Endometrium (tissue), 2 donors: ENCODE measurements around the gene DPYSL5.

Experiments
- FAIRE-seq: peaks from 2 replicates; lab custom pipeline; 2012; peaks lifted over from hg19 to GRCh38; lab: Jason Lieb, UNC
- donor health status: control.
- donor health status: control.

The DPYSL5 gene

DNA sequence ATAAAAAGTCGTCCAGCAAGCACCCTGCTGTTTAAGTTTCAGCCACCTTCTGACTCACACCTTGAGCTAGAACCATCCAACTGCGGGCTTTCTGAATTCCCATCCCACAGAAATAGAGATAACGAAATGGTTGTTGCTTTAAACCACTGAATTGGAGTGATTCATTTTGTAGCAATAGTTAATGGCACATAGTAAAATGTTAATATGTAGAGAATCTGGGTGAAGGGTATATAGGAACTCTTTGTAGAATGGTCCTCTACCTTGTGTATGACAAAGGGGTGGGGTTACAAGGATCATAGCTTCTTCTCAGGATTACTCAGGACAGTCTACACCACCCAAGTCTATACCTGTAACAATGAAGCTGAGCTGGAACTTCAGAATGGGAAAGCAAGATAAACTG, 120.1 kb downstream of the DPYSL5 start:
- no peak for FAIRE-seq

DNA sequence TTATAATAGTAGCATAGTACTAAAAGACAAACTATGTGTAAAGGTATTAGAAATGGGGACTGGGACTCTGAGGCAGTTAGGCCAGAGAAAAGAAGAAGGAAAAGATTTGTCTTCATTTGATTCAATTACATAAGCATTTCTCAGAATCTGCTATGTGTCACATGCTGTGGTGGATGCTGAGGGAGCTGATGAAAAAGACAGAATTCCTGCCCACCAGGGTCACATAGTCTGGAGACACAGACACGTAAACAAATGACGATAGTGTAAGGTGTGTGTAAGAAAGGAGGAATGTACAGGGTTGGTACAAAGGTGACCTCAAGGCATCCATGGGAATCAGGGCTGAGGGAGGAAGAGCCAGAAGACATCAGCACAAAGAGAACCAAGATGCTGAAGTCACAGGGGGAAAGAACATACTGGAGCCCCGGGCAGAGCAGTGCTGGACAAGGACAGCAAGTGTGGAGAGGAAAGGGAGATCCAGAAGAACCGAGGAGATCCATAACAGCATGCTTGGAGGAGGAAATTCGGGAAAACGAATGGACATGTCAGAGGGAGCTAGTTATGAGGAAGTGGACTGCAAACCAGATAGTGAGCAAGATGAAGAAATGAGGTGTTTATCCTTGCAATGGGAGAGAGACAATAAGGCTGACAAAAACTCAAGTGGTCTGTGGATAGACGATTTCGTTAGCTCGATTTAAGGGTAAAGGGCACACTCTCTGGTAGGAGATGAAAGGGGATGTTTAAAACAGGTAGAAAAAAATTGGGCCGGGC, 121.3 kb downstream of the DPYSL5 start:
- no peak for FAIRE-seq

- no peak for FAIRE-seq
Measured at GRCh38 chr2:26970244-26970927, 122.5 kb downstream of the DPYSL5 start, which contains the start of gene MAPRE3. Gene MAPRE3, plus strand, starts transcription at chr2:26970637. Its CDS starts 51,582 bp downstream, at chr2:27022219.

GRCh38 chr2:26970928-26971627, 123.1 kb downstream of the DPYSL5 start:
- FAIRE-seq: no peak

DNA sequence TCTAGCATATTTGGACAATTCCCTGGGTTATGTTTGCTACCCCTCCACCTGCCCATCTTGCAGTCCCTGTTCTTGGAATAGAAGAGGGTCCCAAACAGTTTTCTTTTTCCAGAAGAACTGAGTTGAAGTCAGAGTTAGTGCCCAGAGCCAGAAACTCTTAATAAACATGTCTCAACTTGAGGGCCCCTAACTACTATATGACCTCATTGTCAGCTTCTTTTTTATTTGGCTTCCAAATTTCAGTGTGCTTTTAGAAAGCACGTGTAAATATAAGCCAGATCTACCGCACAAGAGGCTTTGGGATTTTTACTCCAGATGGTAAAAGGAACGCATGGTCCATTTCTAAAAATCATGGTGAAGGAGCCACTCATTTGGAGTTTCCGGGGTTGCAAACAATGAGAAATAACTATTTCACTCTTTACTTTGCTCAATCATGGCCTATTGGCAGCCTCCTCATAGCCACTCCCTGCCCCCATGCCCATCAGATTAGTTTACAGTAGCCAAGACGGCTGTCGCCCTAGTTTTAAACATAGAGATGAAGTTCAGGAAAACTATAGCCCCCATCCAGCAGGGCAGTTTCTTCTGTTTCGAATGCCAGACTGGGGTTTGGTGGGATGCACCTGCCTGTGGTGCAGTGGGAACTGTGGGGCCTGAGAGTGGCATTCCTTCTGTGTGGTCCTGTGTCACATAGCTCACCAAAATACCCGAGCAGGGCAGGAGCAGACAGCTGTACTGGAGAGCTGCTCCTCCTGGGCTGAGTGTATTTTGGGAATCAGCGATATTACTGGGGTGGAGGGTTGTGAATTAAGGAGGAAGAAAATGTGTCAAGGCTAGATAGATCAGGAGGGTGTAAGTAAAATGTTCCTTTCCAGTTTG, 124.2 kb downstream of the DPYSL5 start:
- FAIRE-seq: no peak

- FAIRE-seq: no peak
Measured at GRCh38 chr2:26974352-26974751, 126.4 kb downstream of the DPYSL5 start.

- no peak for FAIRE-seq
Measured at GRCh38 chr2:26975102-26975501, 127.2 kb downstream of the DPYSL5 start.

DNA sequence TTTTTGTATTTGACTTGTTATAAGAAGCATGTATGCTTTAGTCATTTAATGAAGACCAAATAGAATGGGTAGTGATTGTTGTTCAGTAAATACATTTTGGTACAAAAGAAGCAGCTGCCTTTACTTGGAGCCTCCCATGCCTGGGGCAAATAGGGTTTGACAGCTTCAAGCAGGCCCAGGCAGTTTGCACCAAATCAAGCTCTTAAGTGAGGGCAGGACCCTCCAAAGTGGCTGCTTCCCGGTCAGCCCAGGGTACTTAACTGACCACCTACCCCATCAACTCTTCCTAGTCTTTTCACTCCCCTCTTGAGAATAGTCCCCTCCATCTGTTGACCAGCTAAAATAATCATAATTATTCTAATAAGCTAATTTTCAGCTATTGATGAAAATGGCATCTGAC, 127.7 kb downstream of the DPYSL5 start:
- FAIRE-seq: no peak

DNA sequence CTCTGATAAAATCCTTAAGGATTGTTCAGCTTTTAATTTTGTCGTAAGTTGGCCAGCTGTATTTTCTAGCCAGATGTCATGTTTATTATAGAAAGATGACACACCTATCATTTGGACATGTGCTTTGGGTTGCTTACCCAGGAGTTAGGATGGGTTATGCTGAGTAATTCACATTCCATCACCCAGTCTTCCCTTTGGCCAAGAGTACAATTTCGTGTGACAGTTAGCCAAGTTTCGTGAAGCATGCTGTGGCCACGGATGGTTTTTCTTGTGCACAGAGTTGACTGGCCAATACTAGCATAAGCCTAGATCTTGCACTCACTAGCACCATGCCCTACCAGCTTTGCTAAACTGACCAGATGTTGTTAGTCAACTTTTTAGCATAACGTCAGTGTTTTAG, 128.3 kb downstream of the DPYSL5 start:
- no peak for FAIRE-seq

DNA sequence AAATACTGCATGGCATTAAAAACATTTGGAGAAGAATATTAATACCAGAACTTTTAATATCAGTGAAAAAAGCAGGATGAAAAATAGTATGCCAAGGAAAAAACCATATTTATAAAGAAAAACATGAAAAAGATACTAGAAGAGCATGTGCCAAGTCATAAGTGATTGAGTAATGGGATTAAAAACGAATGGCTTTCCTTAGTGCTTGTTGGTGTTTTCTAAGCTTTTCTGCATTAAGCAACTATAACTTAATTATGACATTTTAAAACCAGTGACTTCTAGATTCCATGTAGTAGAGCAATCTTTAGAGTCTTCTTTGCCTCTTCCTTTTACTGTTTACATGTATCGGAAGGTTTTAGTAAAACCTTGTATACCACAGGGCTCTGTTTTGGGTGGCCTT, 129.1 kb downstream of the DPYSL5 start:
- FAIRE-seq: no peak

- FAIRE-seq: no peak
Measured at GRCh38 chr2:26978061-26978596, 130.2 kb downstream of the DPYSL5 start.

- FAIRE-seq: no peak
Measured at GRCh38 chr2:26979741-26980140, 131.8 kb downstream of the DPYSL5 start.

GRCh38 chr2:26980971-26981370, 133.0 kb downstream of the DPYSL5 start:
- FAIRE-seq: no peak

- FAIRE-seq: no peak
Measured at GRCh38 chr2:26982102-26982742, 134.3 kb downstream of the DPYSL5 start.

DNA sequence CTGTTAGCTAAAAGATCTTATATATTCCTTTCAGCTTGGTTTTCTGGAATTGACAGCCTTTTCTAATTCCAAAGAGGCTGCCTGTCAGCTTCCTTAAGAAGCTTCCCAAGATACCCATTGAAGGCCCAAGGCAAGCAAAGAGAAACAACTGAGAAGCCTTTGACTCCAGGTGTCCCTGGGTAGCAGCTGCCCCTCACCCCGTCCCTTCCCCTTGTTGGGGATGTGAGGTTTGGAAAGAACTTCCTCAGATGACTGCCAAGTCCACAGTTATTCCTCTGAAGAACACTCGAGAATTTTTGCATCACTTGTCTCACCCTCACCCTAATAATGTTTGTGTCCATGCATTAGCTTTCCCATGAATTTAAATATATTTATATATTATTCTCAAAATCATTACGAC, 135.8 kb downstream of the DPYSL5 start:
- FAIRE-seq: no peak

GRCh38 chr2:26985807-26986206, 137.9 kb downstream of the DPYSL5 start:
- FAIRE-seq: no peak

DNA sequence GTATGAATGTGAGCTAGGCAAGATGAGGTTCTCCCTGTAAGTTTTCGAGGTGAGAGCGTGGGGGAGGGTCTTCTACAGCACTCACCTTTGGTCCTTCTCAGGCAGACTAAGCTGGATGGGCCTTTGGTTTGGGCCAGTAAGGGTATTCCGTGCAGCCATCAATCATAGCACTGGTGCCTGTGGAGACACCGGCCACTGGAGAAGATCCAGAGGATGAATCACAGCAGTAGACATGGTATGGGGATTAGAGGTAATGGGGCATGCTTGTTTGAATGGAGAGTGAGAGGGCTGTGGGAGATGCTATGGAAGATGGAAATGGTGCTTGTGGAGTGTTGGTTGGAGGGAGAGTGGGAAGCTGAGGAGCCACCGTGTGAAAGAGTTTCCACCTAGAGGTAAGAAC, 138.6 kb downstream of the DPYSL5 start:
- FAIRE-seq: no peak

DNA sequence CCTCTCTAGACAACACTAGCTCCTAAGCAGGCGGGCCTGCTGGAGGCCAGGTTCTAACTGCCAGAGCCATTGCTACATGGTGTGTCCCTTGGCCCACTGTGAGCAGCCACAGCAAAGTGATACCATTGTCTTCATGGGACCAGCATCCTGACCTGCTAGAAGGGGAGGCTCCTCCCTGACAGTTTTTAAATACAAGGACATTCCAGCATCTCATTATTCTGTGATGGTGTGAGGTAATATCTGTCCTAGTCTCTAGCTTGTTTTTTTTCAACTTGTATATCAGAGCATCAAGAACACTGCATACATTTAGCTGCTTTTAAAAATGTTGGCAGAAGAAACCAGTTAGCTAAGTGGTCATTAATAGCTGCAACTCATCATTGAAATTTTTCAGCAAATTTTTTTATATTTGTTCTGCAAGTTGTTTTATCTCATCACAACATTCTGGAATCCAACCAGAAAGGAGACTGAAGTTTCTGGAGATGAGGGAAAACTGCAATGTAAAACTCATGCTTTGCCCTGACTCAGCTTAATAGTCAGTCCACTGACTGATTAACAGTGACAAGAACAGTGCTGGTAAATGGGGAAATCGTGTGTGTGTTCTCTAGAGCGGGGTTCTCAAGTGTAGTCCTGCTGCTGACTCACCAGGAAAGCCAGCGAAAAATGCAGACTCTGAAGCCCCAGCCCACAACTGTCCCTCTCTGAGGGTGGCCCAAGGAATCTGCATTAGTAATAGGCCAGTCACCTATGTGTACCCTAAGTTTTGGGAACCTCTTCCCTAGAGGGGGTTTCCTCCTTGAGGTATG, 140.3 kb downstream of the DPYSL5 start:
- no peak for FAIRE-seq

- FAIRE-seq: no peak
Measured at GRCh38 chr2:26989156-26989555, 141.2 kb downstream of the DPYSL5 start.

DNA sequence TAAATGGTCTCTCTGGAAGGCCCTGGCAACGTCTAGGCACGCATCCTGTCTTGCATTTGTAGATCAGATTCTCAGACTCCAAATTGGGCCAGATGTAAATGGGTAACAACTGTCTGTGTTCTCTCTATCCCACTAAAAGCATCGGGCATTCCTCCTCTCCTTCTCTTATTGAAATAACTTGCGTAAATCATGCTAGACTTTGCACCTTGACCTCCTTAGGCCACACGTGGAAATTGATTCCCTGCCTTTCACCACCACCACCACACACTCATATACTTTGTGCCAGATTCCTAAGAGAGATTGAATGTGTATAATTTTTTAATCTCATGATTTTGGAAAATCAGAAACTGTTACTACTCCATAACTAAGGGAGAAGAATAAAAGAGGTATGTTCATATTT, 143.8 kb downstream of the DPYSL5 start:
- FAIRE-seq: no peak
